HCT116 (cell line): Measurements from ENCODE around the gene DNAH9. TPM values are rescaled to one million over a fixed set of nuclear protein-coding genes. Genes with fewer than 3 reads are reported as not detected.

Source experiments
- ATAC-seq: fragments of 200-7000 bp; cut with Tn5 transposase; 2 replicates; pipeline ENCODE4 v1.9.1; 2020; ENCODE audit warnings: mild to moderate bottlenecking, moderate library complexity
- BruUV-seq: library from RNA; stranded (reverse); fragments of 400-500 nt; replicated peaks from 2 replicates; lab custom pipeline; 2021; lab: Mats Ljungman, UMichigan
- CTCF ChIA-PET: fragments of 300-600 bp; sonication (Branson Sonifier 250); formaldehyde crosslinking; loops from one replicate; lab custom pipeline; 2021; ENCODE audit warnings: antibody characterized with exemption; lab: Charles Lee
- POLR2A ChIA-PET: fragments of 300-600, 350-600 bp; sonication (Branson Sonifier 250); formaldehyde crosslinking; loops from one replicate; lab custom pipeline; 2021; ENCODE audit warnings: antibody characterized with exemption; lab: Charles Lee
- RAD21 ChIA-PET, 2 experiments: fragments of 300-600 bp; sonication (Branson Sonifier 250); formaldehyde crosslinking; loops; one replicate each; lab custom pipeline; 2023; ENCODE audit warnings: low total read pairs in 2 of 2; ENCODE audit not compliant: uncharacterized antibody in 2 of 2, unreplicated experiment in 2 of 2, low non-redundant PET in 1 of 2; lab: Charles Lee
- DNase-seq: peaks from one replicate; pipeline ENCODE4 v3.0.0-alpha.2; 2010; ENCODE audit warnings: low read depth, low spot score
- H2AFZ ChIP-seq: fragments of 200-600 bp; shearing (Covaris generic), sonication (generic); 2 replicates; pipeline ENCODE4 v1.6.1; 2017; ENCODE audit warnings: low read depth, mixed run types, mixed read lengths, antibody characterized with exemption, low read length; ENCODE audit not compliant: poor library complexity, severe bottlenecking
- H3K27ac ChIP-seq: 2 replicates; pipeline ENCODE4 v1.5.1; 2012; ENCODE audit warnings: low read depth, low read length
- H3K27me3 ChIP-seq: fragments of 200-600 bp; sonication (generic); 2 replicates; pipeline ENCODE4 v1.6.1; 2016; ENCODE audit warnings: mixed run types, low read length, mixed read lengths; ENCODE audit not compliant: insufficient read depth
- H3K36me3 ChIP-seq, 2 experiments: fragments of 200-500 bp in 1 of 2; fragments of 200-600 bp in 1 of 2; sonication (Bioruptor generic) in 1 of 2; sonication (generic) in 1 of 2; 2 replicates each; pipeline versions ENCODE4 v1.5.1 to v1.6.1; 2014 to 2016; ENCODE audit warnings: low read length in 2 of 2, inconsistent platforms in 1 of 2, mixed read lengths in 1 of 2, mixed run types in 1 of 2; ENCODE audit not compliant: insufficient read depth in 2 of 2, control insufficient read depth in 1 of 2
- H3K4me1 ChIP-seq, 2 experiments: fragments of 200-600 bp in 1 of 2; sonication (generic) in 1 of 2; 2 replicates each; pipeline versions ENCODE4 v1.5.1 to v1.6.1; 2012 to 2017; ENCODE audit warnings: low read length in 2 of 2, inconsistent platforms in 1 of 2, mild to moderate bottlenecking in 1 of 2, mixed read lengths in 1 of 2, mixed run types in 1 of 2, moderate library complexity in 1 of 2; ENCODE audit not compliant: insufficient read depth in 2 of 2, control insufficient read depth in 1 of 2
- H3K4me2 ChIP-seq: fragments of 200-600 bp; sonication (generic); 2 replicates; pipeline ENCODE4 v1.6.1; 2017; ENCODE audit warnings: mixed run types, low read length, mixed read lengths
- H3K4me3 ChIP-seq, 2 experiments: fragments of 200-600 bp in 1 of 2; sonication (generic) in 1 of 2; replicated peaks in 1 of 2; 2 replicates each; pipeline ENCODE4 v1.5.1; 2011 to 2016; ENCODE audit warnings: low read length in 2 of 2, control low read depth in 1 of 2, low read depth in 1 of 2, mild to moderate bottlenecking in 1 of 2, mixed read lengths in 1 of 2, mixed run types in 1 of 2
- H3K79me2 ChIP-seq: fragments of 200-600 bp; sonication (generic); 2 replicates; pipeline ENCODE4 v1.6.1; 2017; ENCODE audit warnings: mild to moderate bottlenecking, mixed run types, low read length, moderate library complexity, mixed read lengths; ENCODE audit not compliant: insufficient read depth
- H3K9ac ChIP-seq: fragments of 200-600 bp; sonication (generic); 2 replicates; pipeline ENCODE4 v1.6.1; 2016; ENCODE audit warnings: low read length, mixed read lengths
- H3K9me2 ChIP-seq: fragments of 200-600 bp; sonication (generic), shearing (Covaris generic); 2 replicates; pipeline ENCODE4 v1.6.1; 2017; ENCODE audit warnings: mixed run types, mild to moderate bottlenecking, moderate library complexity; ENCODE audit not compliant: insufficient read depth
- H3K9me3 ChIP-seq, 2 experiments: fragments of 200-500 bp in 1 of 2; fragments of 200-600 bp in 1 of 2; sonication (Bioruptor generic) in 1 of 2; sonication (generic) in 1 of 2; 2 replicates each; pipeline ENCODE4 v1.6.1; 2014 to 2017; ENCODE audit warnings: low read length in 2 of 2, mixed read lengths in 2 of 2, inconsistent platforms in 1 of 2, low read depth in 1 of 2, mild to moderate bottlenecking in 1 of 2, mixed run types in 1 of 2, moderate library complexity in 1 of 2; ENCODE audit not compliant: control insufficient read depth in 1 of 2, insufficient read depth in 1 of 2
- H4K20me1 ChIP-seq: fragments of 200-600 bp; sonication (generic), shearing (Covaris generic); 2 replicates; pipeline ENCODE4 v1.6.1; 2017; ENCODE audit warnings: mixed run types, mild to moderate bottlenecking, moderate library complexity; ENCODE audit not compliant: insufficient read depth
- CBX3 ChIP-seq: IDR thresholded peaks from 2 replicates; pipeline ENCODE4 v1.6.1; 2012; ENCODE audit warnings: low read depth
- EZH2 ChIP-seq: fragments of 200-600 bp; sonication (generic); IDR thresholded peaks from 2 replicates; pipeline ENCODE4 v1.6.1; 2017; ENCODE audit warnings: antibody characterized with exemption, mixed run types
- JUND ChIP-seq: IDR thresholded peaks from 2 replicates; pipeline ENCODE4 v1.6.1; 2012
- SIN3A ChIP-seq: IDR thresholded peaks from 2 replicates; pipeline ENCODE4 v1.6.1; 2012; ENCODE audit warnings: low read depth
- SP1 ChIP-seq: IDR thresholded peaks from 2 replicates; pipeline ENCODE4 v1.6.1; 2012; ENCODE audit warnings: low read depth
- SRF ChIP-seq: IDR thresholded peaks from 2 replicates; pipeline ENCODE4 v1.6.1; 2012; ENCODE audit warnings: low read depth
- TCF7L2 ChIP-seq: IDR thresholded peaks from 2 replicates; pipeline ENCODE4 v1.7.0; 2011; ENCODE audit warnings: borderline replicate concordance, inconsistent platforms; ENCODE audit not compliant: insufficient read depth, insufficient read length; ENCODE audit errors: extremely low read depth
- ZFX ChIP-seq: fragments of 450-650 bp; IDR thresholded peaks from 2 replicates; pipeline ENCODE4 v1.6.1; 2017
- intact Hi-C: fragments of 100-400 bp; cut with micrococcal nuclease; formaldehyde crosslinking; loops from 2 replicates; pipeline ENCODE4 v1.10.0; 2022
- total RNA-seq: library from RNA; stranded (reverse); gene quantifications from one replicate; pipeline ENCODE4 v1.2.1, GENCODE V29; 2021; ENCODE audit not compliant: unreplicated experiment
- TF ChIP-seq, protein P1 (sequence below), 3 experiments: fragments of 200-600 bp in 1 of 3; sonication (generic) in 1 of 3; IDR thresholded peaks in 2 of 3; conservative IDR thresholded peaks in 1 of 3; 2 replicates each; pipeline ENCODE4 v1.5.1; 2012 to 2017; ENCODE audit warnings: low read depth in 2 of 3, low read length in 2 of 3, antibody characterized with exemption in 1 of 3, borderline replicate concordance in 1 of 3, control low read depth in 1 of 3, mild to moderate bottlenecking in 1 of 3, mixed read lengths in 1 of 3, mixed run types in 1 of 3, moderate library complexity in 1 of 3; ENCODE audit not compliant: insufficient read depth in 1 of 3
- TF ChIP-seq, protein P2 (sequence below): IDR thresholded peaks from 2 replicates; pipeline ENCODE4 v1.6.1; 2012
- TF ChIP-seq, protein P3 (sequence below): IDR thresholded peaks from 2 replicates; pipeline ENCODE4 v1.6.1; 2012; ENCODE audit warnings: low read depth
- TF ChIP-seq, protein P4 (sequence below): IDR thresholded peaks from 2 replicates; pipeline ENCODE4 v1.6.1; 2011; ENCODE audit warnings: mild to moderate bottlenecking, low read length, moderate library complexity; ENCODE audit not compliant: insufficient replicate concordance; ENCODE audit errors: extremely low read depth

The DNAH9 gene
- total RNA-seq, 1 experiment from 2014 or later, result not detected

DNA sequence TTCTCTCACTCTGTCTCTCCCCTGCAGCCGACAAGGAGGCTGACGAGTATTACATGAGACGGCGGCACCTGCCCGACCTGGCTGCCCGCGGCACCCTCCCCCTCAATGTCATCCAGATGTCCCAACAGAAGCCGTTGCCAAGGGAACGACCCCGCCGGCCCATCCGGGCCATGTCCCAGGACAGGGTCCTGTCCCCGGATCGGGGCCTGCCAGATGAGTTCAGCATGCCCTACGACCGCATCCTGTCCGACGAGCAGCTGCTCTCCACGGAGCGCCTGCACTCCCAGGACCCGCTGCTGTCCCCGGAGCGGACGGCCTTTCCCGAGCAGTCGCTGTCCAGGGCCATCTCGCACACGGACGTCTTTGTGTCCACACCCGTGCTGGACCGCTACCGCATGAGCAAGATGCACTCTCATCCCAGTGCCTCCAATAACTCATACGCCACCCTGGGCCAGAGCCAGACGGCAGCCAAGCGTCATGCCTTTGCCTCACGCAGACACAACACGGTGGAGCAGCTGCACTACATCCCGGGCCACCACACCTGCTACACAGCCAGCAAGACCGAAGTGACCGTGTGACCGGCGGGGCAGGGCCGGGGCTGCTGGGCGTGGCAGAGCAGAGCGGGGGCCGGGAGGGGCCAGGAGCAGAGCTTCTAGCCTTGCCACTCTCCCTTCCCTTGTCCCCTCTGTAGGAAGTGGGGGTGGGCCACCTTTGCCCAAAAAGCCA lies 40.4 kb upstream of the DNAH9 start:
- no peaks in the 10 kb centered on the region for H3K4me1 ChIP-seq
- ATAC-seq, result no peak
- intact Hi-C loops, result no loop called here
- H3K79me2 ChIP-seq, result no peaks in the 10 kb centered on the region
- H3K4me2 ChIP-seq, result no peak overlapping the region
- H3K27me3 ChIP-seq, result no peaks in the 10 kb centered on the region
- H3K9me2 ChIP-seq, result no peaks in the 10 kb centered on the region
- H2AFZ ChIP-seq, result no peak overlapping the region
- POLR2A ChIA-PET, result no interaction called here
- H3K27ac ChIP-seq, result no peak overlapping the region
- BruUV-seq, result no TSS peak
- RAD21 ChIA-PET, result no interaction called here
- CTCF ChIA-PET, result no interaction called here
- no peaks in the 10 kb centered on the region for H4K20me1 ChIP-seq
- TF ChIP-seq, protein P1, sequence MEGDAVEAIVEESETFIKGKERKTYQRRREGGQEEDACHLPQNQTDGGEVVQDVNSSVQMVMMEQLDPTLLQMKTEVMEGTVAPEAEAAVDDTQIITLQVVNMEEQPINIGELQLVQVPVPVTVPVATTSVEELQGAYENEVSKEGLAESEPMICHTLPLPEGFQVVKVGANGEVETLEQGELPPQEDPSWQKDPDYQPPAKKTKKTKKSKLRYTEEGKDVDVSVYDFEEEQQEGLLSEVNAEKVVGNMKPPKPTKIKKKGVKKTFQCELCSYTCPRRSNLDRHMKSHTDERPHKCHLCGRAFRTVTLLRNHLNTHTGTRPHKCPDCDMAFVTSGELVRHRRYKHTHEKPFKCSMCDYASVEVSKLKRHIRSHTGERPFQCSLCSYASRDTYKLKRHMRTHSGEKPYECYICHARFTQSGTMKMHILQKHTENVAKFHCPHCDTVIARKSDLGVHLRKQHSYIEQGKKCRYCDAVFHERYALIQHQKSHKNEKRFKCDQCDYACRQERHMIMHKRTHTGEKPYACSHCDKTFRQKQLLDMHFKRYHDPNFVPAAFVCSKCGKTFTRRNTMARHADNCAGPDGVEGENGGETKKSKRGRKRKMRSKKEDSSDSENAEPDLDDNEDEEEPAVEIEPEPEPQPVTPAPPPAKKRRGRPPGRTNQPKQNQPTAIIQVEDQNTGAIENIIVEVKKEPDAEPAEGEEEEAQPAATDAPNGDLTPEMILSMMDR (IDR thresholded peaks at IDR 0.05 in 2 of 3, conservative IDR thresholded peaks at IDR 0.05 in 1 of 3; ENCODE audit: borderline replicate concordance in 1 of 3, insufficient read depth in 1 of 3, low read depth in 2 of 3, low read length in 2 of 3), result no peak
- TF ChIP-seq, protein P2, sequence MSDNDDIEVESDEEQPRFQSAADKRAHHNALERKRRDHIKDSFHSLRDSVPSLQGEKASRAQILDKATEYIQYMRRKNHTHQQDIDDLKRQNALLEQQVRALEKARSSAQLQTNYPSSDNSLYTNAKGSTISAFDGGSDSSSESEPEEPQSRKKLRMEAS, result no peak
- TF ChIP-seq, protein P3, sequence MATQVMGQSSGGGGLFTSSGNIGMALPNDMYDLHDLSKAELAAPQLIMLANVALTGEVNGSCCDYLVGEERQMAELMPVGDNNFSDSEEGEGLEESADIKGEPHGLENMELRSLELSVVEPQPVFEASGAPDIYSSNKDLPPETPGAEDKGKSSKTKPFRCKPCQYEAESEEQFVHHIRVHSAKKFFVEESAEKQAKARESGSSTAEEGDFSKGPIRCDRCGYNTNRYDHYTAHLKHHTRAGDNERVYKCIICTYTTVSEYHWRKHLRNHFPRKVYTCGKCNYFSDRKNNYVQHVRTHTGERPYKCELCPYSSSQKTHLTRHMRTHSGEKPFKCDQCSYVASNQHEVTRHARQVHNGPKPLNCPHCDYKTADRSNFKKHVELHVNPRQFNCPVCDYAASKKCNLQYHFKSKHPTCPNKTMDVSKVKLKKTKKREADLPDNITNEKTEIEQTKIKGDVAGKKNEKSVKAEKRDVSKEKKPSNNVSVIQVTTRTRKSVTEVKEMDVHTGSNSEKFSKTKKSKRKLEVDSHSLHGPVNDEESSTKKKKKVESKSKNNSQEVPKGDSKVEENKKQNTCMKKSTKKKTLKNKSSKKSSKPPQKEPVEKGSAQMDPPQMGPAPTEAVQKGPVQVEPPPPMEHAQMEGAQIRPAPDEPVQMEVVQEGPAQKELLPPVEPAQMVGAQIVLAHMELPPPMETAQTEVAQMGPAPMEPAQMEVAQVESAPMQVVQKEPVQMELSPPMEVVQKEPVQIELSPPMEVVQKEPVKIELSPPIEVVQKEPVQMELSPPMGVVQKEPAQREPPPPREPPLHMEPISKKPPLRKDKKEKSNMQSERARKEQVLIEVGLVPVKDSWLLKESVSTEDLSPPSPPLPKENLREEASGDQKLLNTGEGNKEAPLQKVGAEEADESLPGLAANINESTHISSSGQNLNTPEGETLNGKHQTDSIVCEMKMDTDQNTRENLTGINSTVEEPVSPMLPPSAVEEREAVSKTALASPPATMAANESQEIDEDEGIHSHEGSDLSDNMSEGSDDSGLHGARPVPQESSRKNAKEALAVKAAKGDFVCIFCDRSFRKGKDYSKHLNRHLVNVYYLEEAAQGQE, result no peak
- TF ChIP-seq CBX3, result no peak
- TF ChIP-seq SRF, result no peak
- no peak for TF ChIP-seq SP1
- TF ChIP-seq JUND, result no peak
- TF ChIP-seq ZFX, result no peak
- TF ChIP-seq TCF7L2, result no peak
- TF ChIP-seq, protein P4, sequence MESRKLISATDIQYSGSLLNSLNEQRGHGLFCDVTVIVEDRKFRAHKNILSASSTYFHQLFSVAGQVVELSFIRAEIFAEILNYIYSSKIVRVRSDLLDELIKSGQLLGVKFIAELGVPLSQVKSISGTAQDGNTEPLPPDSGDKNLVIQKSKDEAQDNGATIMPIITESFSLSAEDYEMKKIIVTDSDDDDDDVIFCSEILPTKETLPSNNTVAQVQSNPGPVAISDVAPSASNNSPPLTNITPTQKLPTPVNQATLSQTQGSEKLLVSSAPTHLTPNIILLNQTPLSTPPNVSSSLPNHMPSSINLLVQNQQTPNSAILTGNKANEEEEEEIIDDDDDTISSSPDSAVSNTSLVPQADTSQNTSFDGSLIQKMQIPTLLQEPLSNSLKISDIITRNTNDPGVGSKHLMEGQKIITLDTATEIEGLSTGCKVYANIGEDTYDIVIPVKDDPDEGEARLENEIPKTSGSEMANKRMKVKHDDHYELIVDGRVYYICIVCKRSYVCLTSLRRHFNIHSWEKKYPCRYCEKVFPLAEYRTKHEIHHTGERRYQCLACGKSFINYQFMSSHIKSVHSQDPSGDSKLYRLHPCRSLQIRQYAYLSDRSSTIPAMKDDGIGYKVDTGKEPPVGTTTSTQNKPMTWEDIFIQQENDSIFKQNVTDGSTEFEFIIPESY, result no peak
- TF ChIP-seq EZH2, result no peak
- no peak for TF ChIP-seq SIN3A
- H3K9me3 ChIP-seq, result peaks cover 0 to 13% of the 10 kb centered on the region in 2 experiments; a peak in 1 of 4 replicates
- no peak overlapping the region for H3K4me3 ChIP-seq
- no peak for DNase-seq
- H3K36me3 ChIP-seq, result no peaks in the 10 kb centered on the region
- H3K9ac ChIP-seq, result no peak overlapping the region
